Adrenal gland (tissue), 5 donors: ENCODE data around the gene MAN1C1.

Experiments
- CTCF ChIP-seq, 6 experiments: fragments of 450-650 bp in 4 of 6; fragments of 200-600 bp in 2 of 6; sonication (generic) in 1 of 6; IDR thresholded peaks; 1 replicate in 5 of 6; 2 replicates in 1 of 6; pipeline versions ENCODE4 v1.5.1 to v1.8.0; 2016 to 2021; ENCODE audit warnings: antibody characterized with exemption in 6 of 6, mild to moderate bottlenecking in 2 of 6, moderate library complexity in 1 of 6
- POLR2A ChIP-seq, 2 donors: fragments of 450-650 bp; IDR thresholded peaks; one replicate each; pipeline ENCODE4 v1.6.1; 2017; ENCODE audit warnings: antibody characterized with exemption in 2 of 2, mild to moderate bottlenecking in 2 of 2, moderate library complexity in 1 of 2
- donor health status: DM: no; HTN: no; CAD: no.

GRCh38 chr1:25793585-25794170 lies 177.1 kb downstream of the MAN1C1 start:
- TF ChIP-seq CTCF (IDR thresholded peaks at IDR 0.05) (no peak), POLR2A (IDR thresholded peaks at IDR 0.05) (no peak)
